ENCODE results near the gene AGO4. TPM values are rescaled to one million over a fixed set of nuclear protein-coding genes. Genes with fewer than 3 reads are reported as not detected.
A peak's percentile ranks its signal among the peaks of the same experiment; 100 is the strongest.

Gene AGO4
- total and polyA plus RNA-seq, 2 donors (not counting 1 experiment from before 2014, with no cell fraction given) = 10.2 to 25.6 TPM

- H3K27ac ChIP-seq (ENCODE audit: insufficient read depth, low read length) = no peak overlapping the region
- no peaks in the 10 kb centered on the region for H3K27me3 ChIP-seq (ENCODE audit: control insufficient read depth, insufficient read depth, low read length)
- TF ChIP-seq CTCF (conservative IDR thresholded peaks at IDR 0.05 in 1 of 2, IDR thresholded peaks at IDR 0.05 in 1 of 2; ENCODE audit: low read depth in 1 of 2, low read length in 2 of 2) = no peak
- H3K36me3 ChIP-seq (ENCODE audit: control insufficient read depth, insufficient read depth, low read length) = no peaks in the 10 kb centered on the region
- no peak overlapping the region for H3K9ac ChIP-seq (ENCODE audit: insufficient read depth, low read length)
- H3K4me2 ChIP-seq (ENCODE audit: extremely low read depth, insufficient read depth, low read length) = no peak overlapping the region
- H2AFZ ChIP-seq (ENCODE audit: low read length) = no peak overlapping the region
- H3K79me2 ChIP-seq (ENCODE audit: control insufficient read depth, insufficient read depth, low read length) = no peaks in the 10 kb centered on the region
- H4K20me1 ChIP-seq (ENCODE audit: control insufficient read depth, extremely low read depth, insufficient read depth, low read length) = no peaks in the 10 kb centered on the region
- H3K9me3 ChIP-seq (ENCODE audit: control insufficient read depth, insufficient read depth, low read depth, low read length) = no peaks in the 10 kb centered on the region
- H3K4me1 ChIP-seq (ENCODE audit: control insufficient read depth, extremely low read depth, insufficient read depth, low read length) = peaks cover 2% of the 10 kb centered on the region
- no peak overlapping the region for H3K4me3 ChIP-seq (replicated peaks in 1 of 4; ENCODE audit: control extremely low read depth in 1 of 4, insufficient read depth in 1 of 4, low read depth in 3 of 4, low read length in 4 of 4)
- DNase-seq (ENCODE audit: low read depth in 2 of 2) = no peak
Measured at GRCh38 chr1:35844826-35845225, 37.0 kb downstream of the AGO4 start.

DNA sequence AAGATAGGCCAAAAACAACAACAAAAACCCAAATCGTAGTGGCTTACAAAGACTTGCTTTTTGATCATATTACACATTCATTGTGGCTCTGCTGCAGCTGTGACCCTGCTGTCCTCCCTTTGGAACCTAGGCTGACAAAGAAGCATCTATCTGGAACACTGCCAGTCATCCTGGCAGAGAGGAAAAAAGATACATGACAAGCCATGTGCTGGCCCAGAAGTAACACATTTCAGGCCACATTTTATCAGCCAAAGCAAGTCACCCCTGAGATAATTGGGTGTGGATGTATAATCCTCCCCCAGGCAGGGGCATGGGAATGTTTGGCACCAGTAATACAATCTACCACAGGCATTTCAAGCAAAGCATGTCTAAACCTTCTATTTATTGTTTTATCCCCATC lies 38.0 kb downstream of the AGO4 start:
- H3K4me3 ChIP-seq (replicated peaks in 1 of 4; ENCODE audit: control extremely low read depth in 1 of 4, insufficient read depth in 1 of 4, low read depth in 3 of 4, low read length in 4 of 4) = no peak overlapping the region
- H3K9ac ChIP-seq (ENCODE audit: insufficient read depth, low read length) = no peak overlapping the region
- H3K27me3 ChIP-seq (ENCODE audit: control insufficient read depth, insufficient read depth, low read length) = no peaks in the 10 kb centered on the region
- H3K4me1 ChIP-seq (ENCODE audit: control insufficient read depth, extremely low read depth, insufficient read depth, low read length) = peaks cover 2% of the 10 kb centered on the region
- H3K36me3 ChIP-seq (ENCODE audit: control insufficient read depth, insufficient read depth, low read length) = no peaks in the 10 kb centered on the region
- H3K27ac ChIP-seq (ENCODE audit: insufficient read depth, low read length) = no peak overlapping the region
- TF ChIP-seq CTCF (conservative IDR thresholded peaks at IDR 0.05 in 1 of 2, IDR thresholded peaks at IDR 0.05 in 1 of 2; ENCODE audit: low read depth in 1 of 2, low read length in 2 of 2) = no peak
- TF ChIP-seq EZH2 (IDR thresholded peaks at IDR 0.05; ENCODE audit: low read length, missing control alignments) = no peak
- H3K4me2 ChIP-seq (ENCODE audit: extremely low read depth, insufficient read depth, low read length) = no peak overlapping the region
- no peak overlapping the region for H2AFZ ChIP-seq (ENCODE audit: low read length)
- peak in 1 of 2 donors; percentile 75 for DNase-seq (ENCODE audit: low read depth in 2 of 2)
- no peaks in the 10 kb centered on the region for H4K20me1 ChIP-seq (ENCODE audit: control insufficient read depth, extremely low read depth, insufficient read depth, low read length)
- H3K9me3 ChIP-seq (ENCODE audit: control insufficient read depth, insufficient read depth, low read depth, low read length) = no peaks in the 10 kb centered on the region
- H3K79me2 ChIP-seq (ENCODE audit: control insufficient read depth, insufficient read depth, low read length) = no peaks in the 10 kb centered on the region

- H3K36me3 ChIP-seq (ENCODE audit: control insufficient read depth, insufficient read depth, low read length) = no peaks in the 10 kb centered on the region
- no peak overlapping the region for H3K9ac ChIP-seq (ENCODE audit: insufficient read depth, low read length)
- H3K4me2 ChIP-seq (ENCODE audit: extremely low read depth, insufficient read depth, low read length) = no peak overlapping the region
- no peaks in the 10 kb centered on the region for H3K9me3 ChIP-seq (ENCODE audit: control insufficient read depth, insufficient read depth, low read depth, low read length)
- H3K79me2 ChIP-seq (ENCODE audit: control insufficient read depth, insufficient read depth, low read length) = no peaks in the 10 kb centered on the region
- no peaks in the 10 kb centered on the region for H3K27me3 ChIP-seq (ENCODE audit: control insufficient read depth, insufficient read depth, low read length)
- no peak overlapping the region for H2AFZ ChIP-seq (ENCODE audit: low read length)
- H3K27ac ChIP-seq (ENCODE audit: insufficient read depth, low read length) = no peak overlapping the region
- peaks cover 2% of the 10 kb centered on the region for H4K20me1 ChIP-seq (ENCODE audit: control insufficient read depth, extremely low read depth, insufficient read depth, low read length)
- no peak for DNase-seq (ENCODE audit: low read depth in 2 of 2)
- no peak overlapping the region for H3K4me3 ChIP-seq (replicated peaks in 1 of 4; ENCODE audit: control extremely low read depth in 1 of 4, insufficient read depth in 1 of 4, low read depth in 3 of 4, low read length in 4 of 4)
- TF ChIP-seq EZH2 (IDR thresholded peaks at IDR 0.05; ENCODE audit: low read length, missing control alignments) (no peak), CTCF (conservative IDR thresholded peaks at IDR 0.05 in 1 of 2, IDR thresholded peaks at IDR 0.05 in 1 of 2; ENCODE audit: low read depth in 1 of 2, low read length in 2 of 2) (no peak)
- peaks cover 2% of the 10 kb centered on the region for H3K4me1 ChIP-seq (ENCODE audit: control insufficient read depth, extremely low read depth, insufficient read depth, low read length)
Measured at GRCh38 chr1:35847935-35848565, 40.2 kb downstream of the AGO4 start.

Data from fibroblast of lung (primary cell).